Heart left ventricle (tissue), 13 donors: ENCODE data around the gene TREM1.

ENCODE experiments used
- CTCF ChIP-seq, 12 donors: fragments of 200-600 bp; sonication (generic) in 4 of 12; IDR thresholded peaks; one replicate each; pipeline versions ENCODE4 v1.5.0 to v1.8.0; 2018 to 2022; ENCODE audit warnings: antibody characterized with exemption in 12 of 12, mild to moderate bottlenecking in 5 of 12
- POLR2A ChIP-seq, 2 donors: fragments of 450-650 bp; IDR thresholded peaks; one replicate each; pipeline ENCODE4 v1.6.1; 2017; ENCODE audit warnings: antibody characterized with exemption in 2 of 2, mild to moderate bottlenecking in 2 of 2, moderate library complexity in 2 of 2
- donor health status: ischemic (EF 13 %, LVEDD 7.1; RV severe dilation, severe dysfunction).
- donor health status: DM: no; HTN: yes; CAD: no.
- donor health status: DM: no; HTN: no; CAD: no.
- donor health status: ischemic (EF 25% LVEDD 6.9; RV normal size, moderate dysfunction).
- donor health status: ischemic (EF 25% LVEDD 5.7; RV mildly dilated, moderate dysfunction).
- donor health status: ischemic (EF 35%, LVEDD 5.7; RV mildly dilated, moderate dysfunction).
- donor health status: nonischemic (EF 11% LVEDD 7.7; RV severe dilation, severe dysfunction).
- donor health status: DM: yes; HTN: yes; CAD: no.
- donor health status: PGD.
- donor health status: ischemic (EF 29% LVEDD 5.4; RV normal size, mild dysfunction).
- donor health status: nonischemic (EF 23%, LVEDD 6.1; RV moderate dilation, normal function).

DNA sequence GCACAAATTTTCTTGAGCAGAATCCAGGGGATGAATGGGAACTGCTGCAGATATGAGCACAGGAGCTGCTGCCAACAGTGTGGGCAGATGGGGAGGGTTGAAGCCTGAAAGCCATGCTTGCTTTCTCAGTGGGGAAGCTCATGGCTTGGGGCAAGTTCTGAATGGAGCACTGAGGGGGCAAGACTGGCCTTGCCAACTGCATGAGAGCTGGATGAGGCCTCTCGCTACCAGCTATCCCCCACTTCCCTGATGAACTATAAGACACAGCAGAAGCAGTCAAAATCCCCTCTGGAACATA lies 28.3 kb downstream of the TREM1 start:
- no peak for TF ChIP-seq CTCF (IDR thresholded peaks at IDR 0.05)
- no peak for TF ChIP-seq POLR2A (IDR thresholded peaks at IDR 0.05)
